Stromal cell of bone marrow (primary cell): Measurements from ENCODE around the gene PPP1R14C.

Source experiments
- DNase-seq: peaks from one replicate; pipeline ENCODE4 v3.0.0-alpha.2; 2012; ENCODE audit warnings: low read depth

PPP1R14C gene

GRCh38 chr6:150296890-150297289 is 154.0 kb downstream of the PPP1R14C start:
- no peak for DNase-seq

GRCh38 chr6:150297327-150298029 is 154.6 kb downstream of the PPP1R14C start:
- DNase-seq: peak; percentile 96

- no peak for DNase-seq
Observed at GRCh38 chr6:150298030-150298380, 155.2 kb downstream of the PPP1R14C start.

- DNase-seq: no peak
Observed at GRCh38 chr6:150298676-150299075, 155.8 kb downstream of the PPP1R14C start.
